ENCODE measurements around the gene MOV10L1.

MOV10L1 gene

DNA sequence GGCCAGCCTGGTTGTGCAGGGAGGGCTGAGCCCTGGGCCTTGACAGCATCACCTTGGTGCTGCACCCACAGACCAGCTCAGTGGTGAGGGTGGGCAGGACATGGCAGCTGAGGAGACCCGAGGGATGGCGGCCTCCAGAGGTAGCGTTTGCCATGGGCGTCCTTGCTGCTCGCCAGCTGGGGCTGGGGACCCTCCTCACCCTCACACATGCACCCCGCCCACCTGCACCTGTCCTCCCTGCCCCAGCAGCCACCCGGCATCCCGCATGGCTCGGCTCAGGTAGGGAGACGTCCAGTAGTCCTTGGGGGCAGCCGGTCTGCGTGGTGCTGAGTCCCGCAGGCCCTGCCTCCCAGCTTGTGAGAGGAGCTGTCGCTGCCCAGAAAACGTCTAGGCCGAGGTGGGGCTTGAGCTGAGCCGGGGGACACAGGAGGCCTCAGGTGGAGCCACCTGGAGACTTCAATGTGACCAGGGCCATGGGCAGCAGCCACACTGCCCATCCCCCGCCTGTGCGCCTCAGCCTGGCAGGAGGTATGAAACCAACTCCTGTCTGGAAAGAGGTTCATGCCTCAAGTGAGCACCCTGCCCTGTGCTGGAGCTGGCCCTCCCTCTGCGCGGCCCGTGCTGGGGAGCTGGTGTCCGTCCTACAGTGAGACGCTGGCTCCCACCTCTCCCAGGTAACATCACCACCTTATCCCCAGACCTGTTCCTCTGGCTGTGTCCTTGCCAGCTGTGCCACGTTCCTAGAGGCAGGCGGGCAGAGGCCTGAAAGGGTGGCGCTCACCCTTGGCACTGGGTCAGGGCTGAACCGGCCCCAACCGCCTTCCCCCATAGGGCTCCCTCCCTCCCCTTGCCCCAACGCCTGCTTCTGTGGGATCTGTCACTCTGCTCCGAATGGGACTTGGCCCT is 92.6 kb downstream of the MOV10L1 start:
- Histone ChIP-seq H3K27me3 (replicated peaks in 2 of 5; ENCODE audit: control insufficient read depth in 4 of 5, insufficient read depth in 5 of 5, low read length in 4 of 5) (peaks cover 0 to 6% (median 0%) of the 10 kb centered on the region in 5 experiments), H3K36me3 (ENCODE audit: control insufficient read depth in 4 of 4, insufficient read depth in 4 of 4, low read length in 3 of 4) (peaks cover 0 to under 1% (median 0%) of the 10 kb centered on the region in 4 experiments), H3K4me1 (ENCODE audit: control extremely low read depth in 1 of 4, control insufficient read depth in 4 of 4, insufficient read depth in 4 of 4, low read length in 3 of 4) (peaks cover 0 to 59% (median 44%) of the 10 kb centered on the region in 4 experiments), H3K27ac (ENCODE audit: insufficient read depth in 1 of 2, low read depth in 1 of 2, low read length in 2 of 2, poor library complexity in 1 of 2, severe bottlenecking in 2 of 2) (no peak overlapping the region), H3K9me3 (ENCODE audit: control extremely low read depth in 1 of 5, control insufficient read depth in 4 of 5, insufficient read depth in 2 of 5, low read depth in 1 of 5, low read length in 4 of 5) (no peaks in the 10 kb centered on the region), H3K4me3 (ENCODE audit: control insufficient read depth in 1 of 7, extremely low read depth in 1 of 7, insufficient read depth in 4 of 7, low read depth in 2 of 7, low read length in 6 of 7) (no peak overlapping the region)
- WGBS (ENCODE audit: insufficient coverage): 94% methylated on average over 25 of the region's 31 CpGs
- CTCF ChIA-PET: interaction anchor here (1.0 to 2.1 kb wide), 2 partner anchors 9 to 24 kb away, joined by 4 to 11 read pairs; no protein-coding TSS in a partner anchor
- no peak for DNase-seq
- POLR2A ChIA-PET: no interaction called here

DNA sequence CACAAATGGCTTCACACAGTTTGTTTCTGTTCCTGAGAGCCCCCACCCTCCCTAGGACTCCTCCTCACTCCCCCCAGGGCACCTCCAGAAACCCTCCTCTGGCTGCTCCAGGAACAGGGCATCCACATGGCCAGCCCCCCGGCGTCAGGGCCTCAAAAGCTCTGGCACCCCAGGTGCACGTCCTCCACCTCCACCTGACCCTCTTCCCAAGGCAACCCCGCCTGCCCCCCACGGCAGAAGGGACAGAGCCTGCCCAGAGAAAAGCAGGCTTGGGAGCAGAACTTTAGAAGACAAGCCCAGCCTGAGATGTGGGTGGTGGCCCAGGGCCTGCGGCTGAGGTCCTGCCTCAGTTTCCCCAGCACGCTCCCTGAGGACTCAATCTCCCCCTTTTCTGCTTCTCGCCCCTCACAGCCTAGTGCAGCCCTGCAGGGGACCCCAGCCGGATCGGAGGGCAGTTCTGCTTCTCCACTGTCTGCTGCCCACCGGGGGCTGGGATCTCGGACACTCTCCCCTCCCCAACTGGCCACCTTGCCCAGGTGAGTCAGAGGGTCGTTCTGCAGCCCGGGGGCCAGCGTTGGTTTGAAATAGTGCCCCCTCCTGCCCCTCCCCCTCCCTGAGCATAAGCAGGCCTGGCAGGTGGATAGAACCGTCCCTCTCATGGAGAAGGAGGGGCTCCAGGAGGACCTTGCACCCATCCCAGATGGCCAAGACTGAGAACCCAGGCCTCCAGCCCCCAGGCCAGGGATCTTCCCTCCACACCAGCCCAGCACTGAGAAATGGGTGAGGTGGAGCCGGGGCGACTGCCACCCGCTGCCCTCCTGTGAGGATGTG is 93.5 kb downstream of the MOV10L1 start:
- Histone ChIP-seq H3K4me1 (ENCODE audit: control extremely low read depth in 1 of 4, control insufficient read depth in 4 of 4, insufficient read depth in 4 of 4, low read length in 3 of 4) (peaks cover 0 to 61% (median 48%) of the 10 kb centered on the region in 4 experiments), H3K27ac (ENCODE audit: insufficient read depth in 1 of 2, low read depth in 1 of 2, low read length in 2 of 2, poor library complexity in 1 of 2, severe bottlenecking in 2 of 2) (no peak overlapping the region), H3K36me3 (ENCODE audit: control insufficient read depth in 4 of 4, insufficient read depth in 4 of 4, low read length in 3 of 4) (peaks cover 0 to 2% (median 0%) of the 10 kb centered on the region in 4 experiments), H3K27me3 (replicated peaks in 2 of 5; ENCODE audit: control insufficient read depth in 4 of 5, insufficient read depth in 5 of 5, low read length in 4 of 5) (peaks cover 0 to 6% (median 0%) of the 10 kb centered on the region in 5 experiments), H3K4me3 (ENCODE audit: control insufficient read depth in 1 of 7, extremely low read depth in 1 of 7, insufficient read depth in 4 of 7, low read depth in 2 of 7, low read length in 6 of 7) (no peak overlapping the region), H3K9me3 (ENCODE audit: control extremely low read depth in 1 of 5, control insufficient read depth in 4 of 5, insufficient read depth in 2 of 5, low read depth in 1 of 5, low read length in 4 of 5) (no peaks in the 10 kb centered on the region)
- ChIA-PET CTCF (interaction anchor here (1.0 kb wide), 1 partner anchor 23 kb away, joined by 4 read pairs; no protein-coding TSS in a partner anchor), POLR2A (interaction anchor here (1.1 to 1.9 kb wide), 2 partner anchors 10 to 13 kb away, joined by 3 to 7 read pairs; partner anchors contain the start of gene PANX2)
- no peak for DNase-seq
- WGBS (ENCODE audit: insufficient coverage): 94% methylated on average over 12 of the region's 19 CpGs

DNA sequence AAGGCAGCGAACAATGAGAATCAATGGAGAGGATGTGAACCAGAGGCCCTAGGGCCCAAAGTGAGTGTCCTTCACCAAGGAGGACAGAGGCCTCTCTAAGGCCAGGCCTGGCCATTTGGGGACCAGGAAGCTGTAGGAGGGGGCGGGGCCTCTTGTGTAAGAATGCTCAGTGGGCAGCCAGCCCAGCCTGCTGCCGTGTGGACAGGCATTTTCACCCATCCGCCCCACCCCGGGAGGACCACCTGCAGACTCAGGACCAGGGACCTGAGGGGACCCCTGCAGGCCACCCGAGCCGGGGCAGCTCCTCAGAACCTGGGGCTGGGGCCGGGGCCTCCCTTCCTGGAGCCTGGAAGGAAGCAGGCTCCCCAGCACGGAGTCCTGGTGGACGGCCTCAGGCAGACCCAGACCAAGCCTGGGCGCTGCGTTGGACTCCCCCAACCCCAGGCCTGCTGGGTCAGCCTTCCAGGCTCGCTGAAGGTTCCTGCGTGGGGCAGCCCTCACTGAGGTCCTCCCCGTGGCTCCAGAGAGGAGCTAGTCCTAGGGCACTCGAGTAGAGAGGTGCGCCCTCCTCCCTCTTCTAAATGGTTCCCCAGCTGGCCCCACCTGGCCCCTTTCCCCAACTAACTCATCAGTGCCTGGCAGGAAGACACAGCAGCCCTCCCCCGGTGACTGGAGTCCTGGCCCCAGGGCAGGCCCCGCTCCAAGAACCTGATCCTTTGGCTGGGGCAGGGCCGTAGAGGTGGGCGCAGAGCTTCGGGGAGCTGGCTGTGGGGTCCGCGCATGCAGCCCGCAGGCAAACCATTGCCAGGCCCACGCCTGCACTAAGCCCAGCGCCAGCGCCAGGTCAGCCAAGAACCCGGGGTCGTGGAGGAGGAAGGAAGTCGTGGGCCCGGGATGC is 94.4 kb downstream of the MOV10L1 start:
- Histone ChIP-seq H3K36me3 (ENCODE audit: control insufficient read depth in 4 of 4, insufficient read depth in 4 of 4, low read length in 3 of 4) (peaks cover 0 to 8% (median 1%) of the 10 kb centered on the region in 4 experiments), H3K9me3 (ENCODE audit: control extremely low read depth in 1 of 5, control insufficient read depth in 4 of 5, insufficient read depth in 2 of 5, low read depth in 1 of 5, low read length in 4 of 5) (no peaks in the 10 kb centered on the region), H3K27ac (ENCODE audit: insufficient read depth in 1 of 2, low read depth in 1 of 2, low read length in 2 of 2, poor library complexity in 1 of 2, severe bottlenecking in 2 of 2) (no peak overlapping the region), H3K4me1 (ENCODE audit: control extremely low read depth in 1 of 4, control insufficient read depth in 4 of 4, insufficient read depth in 4 of 4, low read length in 3 of 4) (peaks cover 0 to 62% (median 55%) of the 10 kb centered on the region in 4 experiments), H3K4me3 (ENCODE audit: control insufficient read depth in 1 of 7, extremely low read depth in 1 of 7, insufficient read depth in 4 of 7, low read depth in 2 of 7, low read length in 6 of 7) (peak overlapping the region in 4 of 7 experiments; percentile 4 to 72 (median 66)), H3K27me3 (replicated peaks in 2 of 5; ENCODE audit: control insufficient read depth in 4 of 5, insufficient read depth in 5 of 5, low read length in 4 of 5) (peaks cover 0 to 6% (median 0%) of the 10 kb centered on the region in 5 experiments)
- ChIA-PET CTCF (interaction anchor here (0.8 to 0.9 kb wide), 2 partner anchors 32 to 34 kb away, joined by 3 read pairs; no protein-coding TSS in a partner anchor), POLR2A (interaction anchor here (1.1 to 1.9 kb wide), 3 partner anchors 11 to 22 kb away, joined by 3 to 7 read pairs (median 4); partner anchors contain the start of gene PANX2)
- DNase-seq: no peak
- 49% methylated on average over 27 of the region's 32 CpGs for WGBS (ENCODE audit: insufficient coverage)

DNA sequence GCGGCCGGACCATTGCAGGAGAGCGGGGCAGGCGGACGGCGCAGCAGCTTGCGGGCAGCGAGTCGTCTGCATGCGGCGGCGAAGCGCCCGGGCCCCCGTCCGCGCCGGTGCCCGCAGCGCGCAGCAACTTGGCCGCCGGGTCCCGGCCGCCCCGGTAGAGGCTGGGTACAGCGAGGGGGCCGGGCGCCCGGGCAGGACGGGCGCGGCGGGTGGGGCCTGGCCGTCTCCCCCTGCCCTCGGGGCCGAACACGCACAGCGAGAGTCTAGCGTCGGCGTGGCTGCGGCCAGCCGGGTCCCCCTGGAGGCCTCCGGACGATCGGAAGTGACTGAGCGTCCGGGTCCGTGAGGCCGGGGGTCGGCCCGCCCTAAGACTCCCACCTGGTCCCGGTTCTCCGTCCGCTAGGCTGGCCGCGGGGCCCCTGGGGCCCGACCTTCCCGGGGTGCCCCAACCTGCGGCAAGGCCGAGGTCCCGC is 95.1 kb downstream of the MOV10L1 start:
- Histone ChIP-seq H3K4me3 (ENCODE audit: control insufficient read depth in 1 of 7, extremely low read depth in 1 of 7, insufficient read depth in 4 of 7, low read depth in 2 of 7, low read length in 6 of 7) (peak overlapping the region; percentile 9 to 72 (median 49)), H3K4me1 (ENCODE audit: control extremely low read depth in 1 of 4, control insufficient read depth in 4 of 4, insufficient read depth in 4 of 4, low read length in 3 of 4) (peaks cover 0 to 62% (median 56%) of the 10 kb centered on the region in 4 experiments), H3K27me3 (replicated peaks in 2 of 5; ENCODE audit: control insufficient read depth in 4 of 5, insufficient read depth in 5 of 5, low read length in 4 of 5) (peaks cover 0 to 6% (median 0%) of the 10 kb centered on the region in 5 experiments), H3K9me3 (ENCODE audit: control extremely low read depth in 1 of 5, control insufficient read depth in 4 of 5, insufficient read depth in 2 of 5, low read depth in 1 of 5, low read length in 4 of 5) (no peaks in the 10 kb centered on the region), H3K36me3 (ENCODE audit: control insufficient read depth in 4 of 4, insufficient read depth in 4 of 4, low read length in 3 of 4) (peaks cover 0 to 9% (median 1%) of the 10 kb centered on the region in 4 experiments), H3K27ac (ENCODE audit: insufficient read depth in 1 of 2, low read depth in 1 of 2, low read length in 2 of 2, poor library complexity in 1 of 2, severe bottlenecking in 2 of 2) (peak overlapping the region in 1 of 2 experiments; percentile 58)
- POLR2A ChIA-PET: interaction anchor here (1.1 to 1.9 kb wide), 3 partner anchors 12 to 21 kb away, joined by 3 to 7 read pairs (median 4); partner anchors contain the start of gene PANX2
- no peak for DNase-seq
- CTCF ChIA-PET: interaction anchor here (0.8 to 0.9 kb wide), 2 partner anchors 33 to 35 kb away, joined by 3 read pairs; no protein-coding TSS in a partner anchor
- 3% methylated on average over 52 of the region's 63 CpGs for WGBS (ENCODE audit: insufficient coverage)

DNA sequence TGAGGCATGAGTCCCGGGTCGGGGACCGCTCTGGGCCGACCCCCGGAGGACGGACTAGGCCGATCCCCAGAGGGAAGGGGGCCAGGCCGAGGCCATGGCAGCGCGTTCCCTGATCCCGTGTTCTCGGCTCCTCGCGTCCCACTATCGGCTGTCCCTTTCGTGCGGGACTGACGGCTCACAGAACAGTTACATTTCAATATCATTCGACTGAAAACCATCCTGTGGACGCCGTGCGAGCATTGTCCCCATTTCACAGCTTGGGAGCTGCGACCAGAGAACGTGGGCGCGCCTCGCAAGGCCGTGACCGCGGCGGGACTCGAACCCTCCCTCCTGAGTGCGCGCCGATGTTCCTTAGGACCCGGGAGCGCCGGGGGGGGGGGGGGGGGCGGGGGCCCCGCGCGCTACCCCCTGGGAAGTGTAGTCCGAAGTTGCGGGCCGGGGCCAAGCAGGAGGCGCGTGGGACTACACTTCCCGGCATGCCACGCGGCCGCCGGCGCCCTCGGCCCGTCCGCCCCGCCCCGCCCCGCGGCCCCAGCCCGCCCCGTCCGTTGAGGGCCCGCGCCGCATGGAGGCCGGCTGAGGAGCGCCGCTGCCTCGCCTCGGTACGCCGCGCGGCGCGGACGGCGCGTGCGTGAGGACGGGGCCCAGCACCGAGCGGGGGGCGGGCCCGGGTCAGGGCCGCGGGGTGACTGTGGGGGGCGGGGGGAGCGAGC is 95.7 kb downstream of the MOV10L1 start, which contains the start of gene TRABD:
TSS of gene TRABD (plus strand) at position 539 of the 713 bp plus-strand sequence. CDS start 7,148 bp downstream, outside the sequence.
- no peaks in the 10 kb centered on the region for H3K9me3 ChIP-seq (ENCODE audit: control extremely low read depth in 1 of 5, control insufficient read depth in 4 of 5, insufficient read depth in 2 of 5, low read depth in 1 of 5, low read length in 4 of 5)
- peaks cover 0 to 9% (median 1%) of the 10 kb centered on the region in 4 experiments for H3K36me3 ChIP-seq (ENCODE audit: control insufficient read depth in 4 of 4, insufficient read depth in 4 of 4, low read length in 3 of 4)
- peak within 1 kb of the TSS in 1 of 2 experiments; percentile 71 for H3K27ac ChIP-seq (ENCODE audit: insufficient read depth in 1 of 2, low read depth in 1 of 2, low read length in 2 of 2, poor library complexity in 1 of 2, severe bottlenecking in 2 of 2)
- CTCF ChIA-PET: no interaction called here
- H3K4me1 ChIP-seq (ENCODE audit: control extremely low read depth in 1 of 4, control insufficient read depth in 4 of 4, insufficient read depth in 4 of 4, low read length in 3 of 4): peaks cover 0 to 62% (median 56%) of the 10 kb centered on the region in 4 experiments
- 3% methylated on average over 20 of the region's 90 CpGs for WGBS (ENCODE audit: insufficient coverage)
- peaks cover 0 to 6% (median 0%) of the 10 kb centered on the region in 5 experiments for H3K27me3 ChIP-seq (replicated peaks in 2 of 5; ENCODE audit: control insufficient read depth in 4 of 5, insufficient read depth in 5 of 5, low read length in 4 of 5)
- POLR2A ChIA-PET: interaction anchor here (1.9 kb wide), 1 partner anchor 15 kb away, joined by 7 read pairs; the partner anchor contains the start of gene PANX2
- peak within 1 kb of the TSS; percentile 35 to 73 (median 65) for H3K4me3 ChIP-seq (ENCODE audit: control insufficient read depth in 1 of 7, extremely low read depth in 1 of 7, insufficient read depth in 4 of 7, low read depth in 2 of 7, low read length in 6 of 7)
- DNase-seq: peak; percentile 85 to 92 (median 92)
